Measurements from ENCODE around the gene TMEM74B. TPM values are rescaled to one million over a fixed set of nuclear protein-coding genes. Genes with fewer than 3 reads are reported as not detected.

Gene TMEM74B
- total RNA-seq, 4 donors from 2014 or later: 1.7 to 2.8 TPM; not detected in 2

GRCh38 chr20:1144401-1145172, 40.2 kb downstream of the TMEM74B start:
- DNase-seq (ENCODE audit: low spot score) (no peak), ATAC-seq (ENCODE audit: low FRiP score) (no peak)
- TF ChIP-seq CTCF (IDR thresholded peaks at IDR 0.05): no peak

DNA sequence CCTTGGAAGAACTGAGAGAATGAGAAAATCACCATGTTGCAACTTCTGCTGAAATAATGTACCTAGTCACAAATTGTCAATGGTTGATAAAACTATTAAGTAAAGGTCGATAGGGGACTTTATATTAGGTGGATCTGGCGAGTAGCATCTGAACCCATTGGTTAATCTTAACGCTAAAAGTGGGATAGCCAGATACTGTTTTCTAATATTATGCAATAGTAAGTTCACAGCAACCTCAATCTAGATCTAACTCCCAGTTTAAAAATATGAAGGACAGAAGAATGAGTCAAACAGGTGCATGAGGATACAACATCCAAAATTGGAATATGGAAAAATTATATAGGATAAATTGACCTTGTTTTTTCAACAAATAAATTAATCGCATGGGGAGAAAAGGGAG, 47.5 kb downstream of the TMEM74B start:
- DNase-seq (ENCODE audit: low spot score) (no peak), ATAC-seq (ENCODE audit: low FRiP score) (no peak)
- no peak for TF ChIP-seq CTCF (IDR thresholded peaks at IDR 0.05)

DNA sequence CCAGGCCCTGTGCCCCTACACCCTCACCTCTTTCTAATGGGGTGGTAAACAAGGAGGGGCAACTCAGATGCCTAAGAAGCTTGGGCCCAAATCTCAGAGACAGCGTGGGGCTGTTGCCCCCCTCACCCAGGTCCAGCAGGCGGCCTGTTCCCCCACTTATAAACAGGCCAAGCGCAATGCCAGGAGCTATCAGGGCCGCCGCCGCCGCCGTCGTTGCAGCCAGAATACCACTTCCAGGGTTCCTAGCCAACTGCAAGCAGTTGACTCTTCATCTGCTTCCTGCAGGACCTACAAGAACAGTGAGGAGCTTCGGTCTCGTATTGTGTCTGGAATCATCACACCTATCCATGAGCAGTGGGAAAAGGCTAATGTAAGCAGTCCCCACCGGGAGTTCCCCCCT, 49.9 kb downstream of the TMEM74B start:
- DNase-seq (ENCODE audit: low spot score): no peak
- ATAC-seq (ENCODE audit: low FRiP score): no peak
- no peak for TF ChIP-seq CTCF (IDR thresholded peaks at IDR 0.05)

- DNase-seq (ENCODE audit: low spot score) (no peak), ATAC-seq (ENCODE audit: low FRiP score) (no peak)
- TF ChIP-seq CTCF (IDR thresholded peaks at IDR 0.05): no peak
Measured at GRCh38 chr20:1134355-1134754, 50.4 kb downstream of the TMEM74B start.

DNA sequence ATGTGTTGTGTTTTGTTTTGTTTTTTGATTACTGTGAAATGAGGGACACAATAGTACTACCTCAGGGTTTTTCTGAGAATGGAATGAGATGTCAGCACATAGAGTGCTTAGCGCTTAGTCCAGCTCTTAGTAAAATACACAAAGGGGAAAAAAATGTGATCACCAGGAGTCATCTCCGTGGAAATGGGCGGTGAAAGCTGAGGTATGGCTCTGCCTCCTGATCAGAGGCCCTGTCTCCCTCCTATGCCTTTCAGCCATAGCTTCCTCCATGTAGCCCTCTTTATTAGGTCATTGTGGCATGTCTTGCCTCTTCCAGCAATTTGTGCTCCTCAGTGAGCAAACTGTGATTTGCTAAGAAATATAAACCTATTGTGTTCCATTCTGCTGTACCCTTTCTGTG, 53.4 kb downstream of the TMEM74B start:
- ATAC-seq (ENCODE audit: low FRiP score): no peak

DNA sequence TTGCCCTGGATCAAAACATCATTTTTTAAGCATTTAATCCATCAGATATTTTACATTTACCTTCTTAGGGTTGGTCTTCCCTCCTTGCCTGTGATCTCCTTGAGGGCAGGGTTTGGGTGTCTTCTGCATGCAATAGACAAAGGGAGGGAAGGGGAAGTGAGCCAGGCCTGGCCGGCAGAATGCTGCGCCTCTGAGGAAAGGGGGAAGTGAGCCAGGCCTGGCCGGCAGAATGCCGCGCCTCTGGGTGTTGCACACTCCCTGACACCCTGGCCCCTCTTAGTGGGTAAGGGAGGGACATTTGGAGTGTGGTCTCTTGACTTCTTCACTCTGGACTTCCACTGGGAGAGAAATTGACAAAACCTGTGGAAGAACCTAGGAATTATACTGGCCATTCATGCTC, 53.9 kb downstream of the TMEM74B start:
- TF ChIP-seq CTCF (IDR thresholded peaks at IDR 0.05): no peak
- DNase-seq (ENCODE audit: low spot score) (no peak), ATAC-seq (ENCODE audit: low FRiP score) (no peak)

More for the DNA sequence above, 53.4 kb downstream of the TMEM74B start:
- no peak for TF ChIP-seq CTCF (IDR thresholded peaks at IDR 0.05)
- no peak for DNase-seq (ENCODE audit: low spot score)

Other genes with a start within 250 kb of the TMEM74B start
- not detected for gene RSPO4, start 182.7 kb downstream of the TMEM74B start, total RNA-seq
- gene PSMF1, start 66.4 kb downstream of the TMEM74B start, total RNA-seq: 100 to 1,000 TPM in 1 of 4 donors, 10 to 100 TPM in 3; 60.9 to 140 (median 74.6) TPM
- gene C20orf202, start 18.5 kb upstream of the TMEM74B start, total RNA-seq: 1 to 10 TPM in 1 of 4 donors, under 1 TPM in 2, not detected in 1; 0.28 to 2.0 (median 0.38) TPM
- not detected for gene RAD21L1, start 41.1 kb upstream of the TMEM74B start, total RNA-seq
- gene SNPH, start 81.3 kb upstream of the TMEM74B start, total RNA-seq: 1 to 10 TPM; 2.0 to 3.9 (median 2.5) TPM
- 10 to 100 TPM in 2 of 4 donors, 1 to 10 TPM in 2; 7.7 to 18.0 (median 9.8) TPM for gene SDCBP2, start 144.2 kb upstream of the TMEM74B start, total RNA-seq
- gene FKBP1A, start 208.1 kb upstream of the TMEM74B start, total RNA-seq: 100 to 1,000 TPM; 204 to 275 (median 241) TPM

All from omental fat pad (tissue), 4 donors.